IgD-negative memory B cell (primary cell): ENCODE measurements around the gene LCN6. TPM values are rescaled to one million over a fixed set of nuclear protein-coding genes. Genes with fewer than 3 reads are reported as not detected.
A peak's percentile ranks its signal among the peaks of the same experiment; 100 is the strongest.

Experiments used
- H3K27ac Mint-ChIP-seq, 3 donors: one replicate each; pipeline ENCODE4 v1.8.0; 2020 to 2022; ENCODE audit warnings: mild to moderate bottlenecking in 3 of 3, mixed read lengths in 3 of 3, moderate library complexity in 1 of 3
- H3K27me3 Mint-ChIP-seq: one replicate; pipeline ENCODE4 v1.8.0; 2021; ENCODE audit warnings: mixed read lengths
- H3K36me3 Mint-ChIP-seq: one replicate; pipeline ENCODE4 v1.8.0; 2020; ENCODE audit warnings: mild to moderate bottlenecking, mixed read lengths
- H3K4me1 Mint-ChIP-seq, 3 donors: one replicate each; pipeline ENCODE4 v1.8.0; 2020 to 2022; ENCODE audit warnings: mixed read lengths in 3 of 3, mild to moderate bottlenecking in 1 of 3
- H3K4me3 Mint-ChIP-seq, 4 donors: one replicate each; pipeline ENCODE4 v1.8.0; 2020 to 2022; ENCODE audit warnings: mild to moderate bottlenecking in 4 of 4, mixed read lengths in 4 of 4, moderate library complexity in 3 of 4
- H3K9me3 Mint-ChIP-seq, 3 donors: one replicate each; pipeline ENCODE4 v1.8.0; 2020 to 2021; ENCODE audit warnings: mixed read lengths in 3 of 3, mild to moderate bottlenecking in 1 of 3
- polyA plus RNA-seq: library from polyadenylated mRNA; unstranded; fragments of 300-500 nt; fragmentation: Illumina TruSeq; gene quantifications from one replicate; pipeline ENCODE4 v1.2.3, GENCODE V29; 2021

The LCN6 gene
- polyA plus RNA-seq, 1 donor from 2014 or later, result not detected

- peak overlapping the region in 3 of 4 donors; percentile 50 to 72 (median 68) for H3K4me3 Mint-ChIP-seq
- H3K4me1 Mint-ChIP-seq, result peaks cover 22 to 35% (median 28%) of the 10 kb centered on the region in 3 donors
- H3K27me3 Mint-ChIP-seq, result no peaks in the 10 kb centered on the region
- peaks cover 2% of the 10 kb centered on the region for H3K36me3 Mint-ChIP-seq
- peak overlapping the region in 2 of 3 donors; percentile 52 to 82 for H3K27ac Mint-ChIP-seq
- H3K9me3 Mint-ChIP-seq, result peaks cover 2 to 10% (median 7%) of the 10 kb centered on the region in 3 donors
These were observed 914 bp downstream of the LCN6 start for GRCh38 chr9:136747161-136748060.

- no peaks in the 10 kb centered on the region for H3K27me3 Mint-ChIP-seq
- H3K4me1 Mint-ChIP-seq, result peaks cover 19 to 30% (median 28%) of the 10 kb centered on the region in 3 donors
- H3K4me3 Mint-ChIP-seq, result peak overlapping the region in 3 of 4 donors; percentile 50 to 72 (median 68)
- H3K9me3 Mint-ChIP-seq, result peaks cover 0 to 2% (median 0%) of the 10 kb centered on the region in 3 donors
- H3K27ac Mint-ChIP-seq, result peak overlapping the region; percentile 52 to 82 (median 53)
- peaks cover 2% of the 10 kb centered on the region for H3K36me3 Mint-ChIP-seq
These were observed 1.7 kb downstream of the LCN6 start for GRCh38 chr9:136746621-136747020.

GRCh38 chr9:136746155-136746490, 2.2 kb downstream of the LCN6 start:
- Mint-ChIP-seq H3K4me3 (peak overlapping the region in 1 of 4 donors; percentile 63), H3K27me3 (no peaks in the 10 kb centered on the region), H3K9me3 (no peaks in the 10 kb centered on the region), H3K4me1 (peaks cover 19 to 30% (median 29%) of the 10 kb centered on the region in 3 donors), H3K36me3 (peaks cover 2% of the 10 kb centered on the region), H3K27ac (peak overlapping the region in 1 of 3 donors; percentile 71)

- Mint-ChIP-seq H3K9me3 (no peaks in the 10 kb centered on the region), H3K4me1 (peaks cover 19 to 27% (median 26%) of the 10 kb centered on the region in 3 donors), H3K4me3 (peak overlapping the region in 2 of 4 donors; percentile 55 to 63), H3K27ac (peak overlapping the region in 1 of 3 donors; percentile 39), H3K27me3 (no peaks in the 10 kb centered on the region), H3K36me3 (peaks cover under 1% of the 10 kb centered on the region)
These were observed 2.8 kb downstream of the LCN6 start for GRCh38 chr9:136745389-136746154.

- no peaks in the 10 kb centered on the region for H3K9me3 Mint-ChIP-seq
- peak overlapping the region in 1 of 3 donors; percentile 53 for H3K27ac Mint-ChIP-seq
- H3K4me1 Mint-ChIP-seq, result peaks cover 11 to 25% (median 22%) of the 10 kb centered on the region in 3 donors
These were observed 3.6 kb downstream of the LCN6 start for GRCh38 chr9:136744773-136745172.

GRCh38 chr9:136743639-136744211, 4.6 kb downstream of the LCN6 start:
- H3K9me3 Mint-ChIP-seq, result no peaks in the 10 kb centered on the region
- peak overlapping the region in 1 of 3 donors; percentile 68 for H3K27ac Mint-ChIP-seq
- no peaks in the 10 kb centered on the region for H3K27me3 Mint-ChIP-seq
- H3K4me3 Mint-ChIP-seq, result peak overlapping the region; percentile 23 to 96 (median 76)
- H3K36me3 Mint-ChIP-seq, result no peaks in the 10 kb centered on the region
- H3K4me1 Mint-ChIP-seq, result peaks cover 4 to 19% (median 16%) of the 10 kb centered on the region in 3 donors

More at GRCh38 chr9:136744773-136745172, 3.6 kb downstream of the LCN6 start:
- Mint-ChIP-seq H3K36me3 (no peaks in the 10 kb centered on the region), H3K4me3 (peak overlapping the region in 2 of 4 donors; percentile 73 to 74), H3K27me3 (no peaks in the 10 kb centered on the region)

GRCh38 chr9:136742591-136743391, 5.5 kb downstream of the LCN6 start, which contains the start of gene LCN10:
Gene LCN10, minus strand, starts transcription at chr9:136742940. Its CDS starts 37 bp downstream, at chr9:136742903.
- H3K27ac Mint-ChIP-seq, result peak within 1 kb of the TSS; percentile 76 to 86 (median 79)
- peak within 1 kb of the TSS; percentile 84 to 96 (median 92) for H3K4me3 Mint-ChIP-seq
- H3K4me1 Mint-ChIP-seq, result peaks cover 0 to 18% (median 17%) of the 10 kb centered on the region in 3 donors
- H3K9me3 Mint-ChIP-seq, result no peaks in the 10 kb centered on the region
- H3K36me3 Mint-ChIP-seq, result peaks cover 2% of the 10 kb centered on the region
- H3K27me3 Mint-ChIP-seq, result no peaks in the 10 kb centered on the region

GRCh38 chr9:136741883-136742571, 6.3 kb downstream of the LCN6 start:
- Mint-ChIP-seq H3K4me1 (peaks cover 0 to 17% (median 16%) of the 10 kb centered on the region in 3 donors), H3K27me3 (no peaks in the 10 kb centered on the region), H3K9me3 (no peaks in the 10 kb centered on the region), H3K27ac (peak overlapping the region in 2 of 3 donors; percentile 79 to 86), H3K36me3 (peaks cover 2% of the 10 kb centered on the region), H3K4me3 (peak overlapping the region; percentile 84 to 96 (median 92))

GRCh38 chr9:136740971-136741882, 7.1 kb downstream of the LCN6 start:
- H3K4me3 Mint-ChIP-seq, result peak overlapping the region; percentile 84 to 96 (median 92)
- peaks cover 2% of the 10 kb centered on the region for H3K36me3 Mint-ChIP-seq
- H3K9me3 Mint-ChIP-seq, result no peaks in the 10 kb centered on the region
- H3K27me3 Mint-ChIP-seq, result no peaks in the 10 kb centered on the region
- H3K4me1 Mint-ChIP-seq, result peaks cover 0 to 13% (median 13%) of the 10 kb centered on the region in 3 donors
- H3K27ac Mint-ChIP-seq, result peak overlapping the region in 2 of 3 donors; percentile 79 to 86

GRCh38 chr9:136740491-136740890, 7.8 kb downstream of the LCN6 start:
- peak overlapping the region; percentile 84 to 96 (median 86) for H3K4me3 Mint-ChIP-seq
- H3K4me1 Mint-ChIP-seq, result peaks cover 0 to 13% (median 11%) of the 10 kb centered on the region in 3 donors
- H3K27ac Mint-ChIP-seq, result peak overlapping the region in 2 of 3 donors; percentile 74 to 86
- no peaks in the 10 kb centered on the region for H3K27me3 Mint-ChIP-seq
- H3K9me3 Mint-ChIP-seq, result no peaks in the 10 kb centered on the region
- peaks cover 2% of the 10 kb centered on the region for H3K36me3 Mint-ChIP-seq

- no peaks in the 10 kb centered on the region for H3K9me3 Mint-ChIP-seq
- peak overlapping the region in 1 of 3 donors; percentile 74 for H3K27ac Mint-ChIP-seq
- H3K36me3 Mint-ChIP-seq, result peaks cover 2% of the 10 kb centered on the region
- H3K4me3 Mint-ChIP-seq, result peak overlapping the region; percentile 84 to 96 (median 86)
- H3K27me3 Mint-ChIP-seq, result no peaks in the 10 kb centered on the region
- peaks cover 0 to 13% (median 11%) of the 10 kb centered on the region in 3 donors for H3K4me1 Mint-ChIP-seq
These were observed 8.3 kb downstream of the LCN6 start for GRCh38 chr9:136740069-136740468.

- Mint-ChIP-seq H3K4me1 (peaks cover 0 to 13% (median 11%) of the 10 kb centered on the region in 3 donors), H3K9me3 (no peaks in the 10 kb centered on the region), H3K27ac (no peak overlapping the region), H3K4me3 (peak overlapping the region in 1 of 4 donors; percentile 48), H3K27me3 (no peaks in the 10 kb centered on the region), H3K36me3 (peaks cover 2% of the 10 kb centered on the region)
These were observed 8.8 kb downstream of the LCN6 start for GRCh38 chr9:136739509-136739908.
